Stomach (tissue), 9 donors: Measurements from ENCODE around the gene RBM47. TPM values are rescaled to one million over a fixed set of nuclear protein-coding genes. Genes with fewer than 3 reads are reported as not detected.

Experiments used
- DNase-seq, 2 donors: peaks; one replicate each; pipeline versions ENCODE4 v3.0.0 to v3.0.0-alpha.2; 2013 to 2019
- H3K27ac ChIP-seq, 5 donors: fragments of 200-600 bp in 4 of 5; sonication (generic) in 4 of 5; one replicate each; pipeline ENCODE4 v1.5.1; 2013 to 2019; ENCODE audit warnings: mild to moderate bottlenecking in 1 of 5, moderate library complexity in 1 of 5
- H3K27me3 ChIP-seq, 3 donors: fragments of 200-600 bp; sonication (generic); one replicate each; pipeline ENCODE4 v1.5.1; 2017 to 2019; ENCODE audit warnings: mixed run types in 1 of 3
- H3K36me3 ChIP-seq, 4 donors: fragments of 200-600 bp; sonication (generic); 1 replicate in 3 of 4; 2 replicates in 1 of 4; pipeline ENCODE4 v1.5.1; 2016 to 2019
- H3K4me1 ChIP-seq, 4 donors: fragments of 200-600 bp; sonication (generic); one replicate each; pipeline ENCODE4 v1.5.1; 2016 to 2019
- H3K4me3 ChIP-seq, 4 donors: fragments of 200-600 bp; sonication (generic) in 3 of 4; one replicate each; pipeline ENCODE4 v1.5.1; 2016 to 2019; ENCODE audit warnings: mild to moderate bottlenecking in 1 of 4
- H3K9me3 ChIP-seq, 4 donors: fragments of 200-600 bp; sonication (generic); one replicate each; pipeline ENCODE4 v1.5.1; 2016 to 2019
- EP300 ChIP-seq: sonication (generic); formaldehyde crosslinking; IDR thresholded peaks from one replicate; pipeline ENCODE4 v1.6.1; 2017; ENCODE audit warnings: antibody characterized with exemption
- POLR2A ChIP-seq, 4 donors: fragments of 450-650 bp; IDR thresholded peaks; one replicate each; pipeline ENCODE4 v1.6.1; 2016; ENCODE audit warnings: antibody characterized with exemption in 4 of 4, control low read depth in 2 of 4, mild to moderate bottlenecking in 1 of 4, moderate library complexity in 1 of 4
- POLR2AphosphoS5 ChIP-seq, 3 donors: sonication (generic); formaldehyde crosslinking; IDR thresholded peaks; one replicate each; pipeline ENCODE4 v1.6.1; 2016; ENCODE audit warnings: antibody characterized with exemption in 3 of 3
- WGBS, 5 donors: extraction: QIAGEN DNeasy Blood & Tissue Kit in 3 of 5; methylation state at CpG; one replicate each; pipeline versions ENCODE4 v1.1.5 to v1.1.7; 2013 to 2018; 5-methylcytosine and 5-hydroxymethylcytosine counted together
- intact Hi-C: fragments of 100-400 bp; cut with DNase I; formaldehyde crosslinking; loops from one replicate; pipeline ENCODE4 v1.15.1; 2023; ENCODE audit warnings: low total_unique reads
- polyA plus RNA-seq, 3 donors: library from polyadenylated mRNA; stranded (reverse); fragments of 200-250 nt; gene quantifications; one replicate each; pipeline ENCODE4 v1.2.3, GENCODE V29; 2013
- total RNA-seq, 5 donors: library from RNA; depleted of rRNA; stranded (reverse); fragments of >200 nt; gene quantifications; one replicate each; pipeline versions ENCODE4 v1.1.0 to v1.2.3, GENCODE V29; 2014 to 2016
- TF ChIP-seq, protein P1 (sequence below), 7 experiments: fragments of 450-650 bp in 4 of 7; fragments of 200-600 bp in 3 of 7; sonication (generic) in 3 of 7; IDR thresholded peaks; one replicate each; pipeline ENCODE4 v1.5.1; 2016 to 2019; ENCODE audit warnings: antibody characterized with exemption in 7 of 7, control low read depth in 2 of 7, mild to moderate bottlenecking in 1 of 7
- donor health status: healthy with polysubstance abuse.
- donor health status: Bipolar disorder and iron deficiency.
- donor health status: healthy.

RBM47 gene
- total and polyA plus RNA-seq, 8 donors = 18.5 to 448 (median 160) TPM

DNA sequence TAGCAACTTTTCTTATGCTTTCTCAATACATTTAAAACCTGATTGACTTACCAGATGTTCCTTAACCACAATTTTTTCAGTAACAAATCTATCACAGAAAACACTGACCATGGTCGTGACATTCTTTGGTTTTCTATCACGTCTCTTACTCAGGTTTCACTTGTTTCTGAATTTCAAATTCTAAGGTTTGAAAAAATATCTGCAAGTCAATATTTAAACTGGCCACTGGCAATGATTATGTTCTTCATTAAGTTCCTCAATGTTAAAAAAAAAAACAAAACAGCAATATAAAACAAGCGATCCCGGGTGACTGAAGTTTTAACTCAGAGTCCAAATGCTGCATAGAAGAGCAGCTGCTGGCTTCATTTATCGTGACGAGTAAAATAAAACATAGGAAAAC, 128.9 kb downstream of the RBM47 start:
- Histone ChIP-seq H3K27ac (peak overlapping the region in 3 of 5 donors; percentile 25 to 38 (median 30)), H3K4me3 (no peak overlapping the region), H3K9me3 (no peaks in the 10 kb centered on the region), H3K27me3 (no peaks in the 10 kb centered on the region), H3K4me1 (peaks cover 20 to 76% (median 31%) of the 10 kb centered on the region in 4 donors), H3K36me3 (peaks cover 0 to 21% (median 2%) of the 10 kb centered on the region in 4 donors)
- 19 to 38% (median 33%) methylated on average over 6 of the region's 6 CpGs for WGBS, 5 donors
- DNase-seq = no peak
- intact Hi-C loops = no loop called here
- TF ChIP-seq EP300 (no peak), POLR2A (IDR thresholded peaks at IDR 0.05) (no peak), POLR2AphosphoS5 (IDR thresholded peaks at IDR 0.05) (no peak)
- TF ChIP-seq, protein P1, sequence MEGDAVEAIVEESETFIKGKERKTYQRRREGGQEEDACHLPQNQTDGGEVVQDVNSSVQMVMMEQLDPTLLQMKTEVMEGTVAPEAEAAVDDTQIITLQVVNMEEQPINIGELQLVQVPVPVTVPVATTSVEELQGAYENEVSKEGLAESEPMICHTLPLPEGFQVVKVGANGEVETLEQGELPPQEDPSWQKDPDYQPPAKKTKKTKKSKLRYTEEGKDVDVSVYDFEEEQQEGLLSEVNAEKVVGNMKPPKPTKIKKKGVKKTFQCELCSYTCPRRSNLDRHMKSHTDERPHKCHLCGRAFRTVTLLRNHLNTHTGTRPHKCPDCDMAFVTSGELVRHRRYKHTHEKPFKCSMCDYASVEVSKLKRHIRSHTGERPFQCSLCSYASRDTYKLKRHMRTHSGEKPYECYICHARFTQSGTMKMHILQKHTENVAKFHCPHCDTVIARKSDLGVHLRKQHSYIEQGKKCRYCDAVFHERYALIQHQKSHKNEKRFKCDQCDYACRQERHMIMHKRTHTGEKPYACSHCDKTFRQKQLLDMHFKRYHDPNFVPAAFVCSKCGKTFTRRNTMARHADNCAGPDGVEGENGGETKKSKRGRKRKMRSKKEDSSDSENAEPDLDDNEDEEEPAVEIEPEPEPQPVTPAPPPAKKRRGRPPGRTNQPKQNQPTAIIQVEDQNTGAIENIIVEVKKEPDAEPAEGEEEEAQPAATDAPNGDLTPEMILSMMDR (IDR thresholded peaks at IDR 0.05) = no peak

DNA sequence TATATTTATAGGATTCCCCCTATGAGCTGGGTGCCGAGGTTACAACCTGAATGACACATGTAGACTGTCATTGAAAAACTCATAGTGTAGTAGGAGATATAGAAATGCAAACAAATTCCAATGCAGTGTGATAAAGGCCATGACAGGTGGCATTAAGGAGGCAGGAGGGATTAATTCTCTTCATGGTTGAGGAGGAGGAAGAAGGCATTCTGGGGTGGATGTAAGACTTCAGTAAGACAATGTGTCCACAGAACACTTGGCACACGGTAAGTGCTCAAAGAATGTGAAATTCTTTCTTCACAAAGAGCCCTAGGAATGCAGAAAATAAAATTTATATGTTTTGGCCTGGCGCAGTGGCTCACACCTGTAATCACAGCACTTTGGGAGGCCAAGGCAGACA, 136.5 kb downstream of the RBM47 start:
- TF ChIP-seq POLR2A (IDR thresholded peaks at IDR 0.05) (no peak), EP300 (no peak), POLR2AphosphoS5 (IDR thresholded peaks at IDR 0.05) (no peak)
- TF ChIP-seq, protein P1 (IDR thresholded peaks at IDR 0.05) = no peak
- Histone ChIP-seq H3K27me3 (no peaks in the 10 kb centered on the region), H3K9me3 (no peaks in the 10 kb centered on the region), H3K36me3 (no peaks in the 10 kb centered on the region), H3K4me1 (peaks cover 23 to 89% (median 39%) of the 10 kb centered on the region in 4 donors), H3K27ac (peak overlapping the region in 3 of 5 donors; percentile 34 to 70 (median 55)), H3K4me3 (no peak overlapping the region)
- intact Hi-C loops = no loop called here
- WGBS, 5 donors = 53 to 60% (median 60%) methylated on average over 3 of the region's 3 CpGs
- no peak for DNase-seq

- Histone ChIP-seq H3K27ac (peak overlapping the region in 4 of 5 donors; percentile 4 to 70 (median 48)), H3K36me3 (no peaks in the 10 kb centered on the region), H3K9me3 (no peaks in the 10 kb centered on the region), H3K4me1 (peaks cover 23 to 87% (median 39%) of the 10 kb centered on the region in 4 donors), H3K27me3 (no peaks in the 10 kb centered on the region), H3K4me3 (no peak overlapping the region)
- 71 to 85% (median 81%) methylated on average over 3 of the region's 3 CpGs for WGBS, 5 donors
- intact Hi-C loops = no loop called here
- peak in 1 of 2 donors; percentile 63 for DNase-seq
- TF ChIP-seq POLR2AphosphoS5 (IDR thresholded peaks at IDR 0.05) (no peak), POLR2A (IDR thresholded peaks at IDR 0.05) (no peak), EP300 (no peak)
- TF ChIP-seq, protein P1 (IDR thresholded peaks at IDR 0.05) = no peak
Observed at GRCh38 chr4:40492691-40493090, 137.0 kb downstream of the RBM47 start.

- no peak overlapping the region for H3K4me3 ChIP-seq
- H3K36me3 ChIP-seq = no peaks in the 10 kb centered on the region
- no peaks in the 10 kb centered on the region for H3K27me3 ChIP-seq
- no peaks in the 10 kb centered on the region for H3K9me3 ChIP-seq
- WGBS, 5 donors = 70 to 86% (median 82%) methylated on average over 10 of the region's 10 CpGs
- H3K27ac ChIP-seq = peak overlapping the region in 1 of 5 donors; percentile 18
- H3K4me1 ChIP-seq = peaks cover 21 to 86% (median 41%) of the 10 kb centered on the region in 4 donors
- intact Hi-C loops = no loop called here
- no peak for DNase-seq
- TF ChIP-seq EP300 (no peak), POLR2A (IDR thresholded peaks at IDR 0.05) (no peak), POLR2AphosphoS5 (IDR thresholded peaks at IDR 0.05) (no peak)
- TF ChIP-seq, protein P1 (IDR thresholded peaks at IDR 0.05) = no peak
Observed at GRCh38 chr4:40490481-40490880, 139.2 kb downstream of the RBM47 start.
